Measurements from ENCODE around the gene PCSK5. TPM values are rescaled to one million over a fixed set of nuclear protein-coding genes. Genes with fewer than 3 reads are reported as not detected.

Gene PCSK5
- total and polyA plus RNA-seq, 10 donors: 0.28 to 8.1 (median 5.5) TPM

GRCh38 chr9:75885652-75886051 is 4.8 kb upstream of the PCSK5 start:
- Histone ChIP-seq H3K36me3 (no peaks in the 10 kb centered on the region), H3K27ac (no peak overlapping the region), H3K4me3 (no peak overlapping the region), H3K27me3 (replicated peaks in 1 of 7) (peaks cover 0 to 18% (median 1%) of the 10 kb centered on the region in 7 donors), H3K9me3 (no peaks in the 10 kb centered on the region), H3K4me1 (peaks cover 0 to 17% (median 13%) of the 10 kb centered on the region in 6 donors)
- TF ChIP-seq CTCF (IDR thresholded peaks at IDR 0.05 in 8 of 11, conservative IDR thresholded peaks at IDR 0.05 in 3 of 11) (no peak), POLR2AphosphoS5 (IDR thresholded peaks at IDR 0.05) (no peak), POLR2A (IDR thresholded peaks at IDR 0.05) (no peak)
- WGBS, 5 donors: 75 to 93% (median 85%) methylated on average over 5 of the region's 5 CpGs
- intact Hi-C loops (cut with DNase I; ENCODE audit: low total_unique reads): no loop called here
- DNase-seq: no peak

GRCh38 chr9:75889577-75889976 is 896 bp upstream of the PCSK5 start:
- no peak for DNase-seq
- H3K36me3 ChIP-seq: no peaks in the 10 kb centered on the region
- TF ChIP-seq CTCF (IDR thresholded peaks at IDR 0.05 in 8 of 11, conservative IDR thresholded peaks at IDR 0.05 in 3 of 11): no peak
- no peak for TF ChIP-seq POLR2AphosphoS5 (IDR thresholded peaks at IDR 0.05)
- TF ChIP-seq POLR2A (IDR thresholded peaks at IDR 0.05): no peak
- H3K27me3 ChIP-seq (replicated peaks in 1 of 7): peaks cover 0 to 51% (median 12%) of the 10 kb centered on the region in 7 donors
- WGBS, 5 donors: 2 to 3% (median 2%) methylated on average over 7 of the region's 7 CpGs
- H3K4me1 ChIP-seq: peaks cover 6 to 50% (median 34%) of the 10 kb centered on the region in 6 donors
- H3K4me3 ChIP-seq: peak overlapping the region; percentile 62 to 88 (median 72)
- no peaks in the 10 kb centered on the region for H3K9me3 ChIP-seq
- H3K27ac ChIP-seq: peak overlapping the region; percentile 60 to 84 (median 78)
- intact Hi-C loops (cut with DNase I; ENCODE audit: low total_unique reads): no loop called here

GRCh38 chr9:75889977-75890471 is 449 bp upstream of the PCSK5 start:
- peaks cover 0 to 51% (median 12%) of the 10 kb centered on the region in 7 donors for H3K27me3 ChIP-seq (replicated peaks in 1 of 7)
- peak overlapping the region; percentile 62 to 88 (median 72) for H3K4me3 ChIP-seq
- TF ChIP-seq POLR2A (IDR thresholded peaks at IDR 0.05): no peak
- TF ChIP-seq CTCF (IDR thresholded peaks at IDR 0.05 in 8 of 11, conservative IDR thresholded peaks at IDR 0.05 in 3 of 11): no peak
- no peak for TF ChIP-seq POLR2AphosphoS5 (IDR thresholded peaks at IDR 0.05)
- no peaks in the 10 kb centered on the region for H3K36me3 ChIP-seq
- H3K27ac ChIP-seq: peak overlapping the region; percentile 60 to 84 (median 78)
- no peak for DNase-seq
- intact Hi-C loops (cut with DNase I; ENCODE audit: low total_unique reads): no loop called here
- H3K4me1 ChIP-seq: peaks cover 6 to 50% (median 34%) of the 10 kb centered on the region in 6 donors
- WGBS, 5 donors: 1% methylated on average over 24 of the region's 24 CpGs
- H3K9me3 ChIP-seq: no peaks in the 10 kb centered on the region

- WGBS, 5 donors: 0 to 8% (median 2%) methylated on average over 18 to 28 of the region's 28 CpGs
- peak; percentile 77 for DNase-seq
- H3K36me3 ChIP-seq: no peaks in the 10 kb centered on the region
- H3K4me3 ChIP-seq: peak overlapping the region; percentile 62 to 88 (median 72)
- peaks cover 0 to 51% (median 12%) of the 10 kb centered on the region in 7 donors for H3K27me3 ChIP-seq (replicated peaks in 1 of 7)
- peak overlapping the region; percentile 60 to 84 (median 78) for H3K27ac ChIP-seq
- H3K4me1 ChIP-seq: peaks cover 6 to 50% (median 34%) of the 10 kb centered on the region in 6 donors
- TF ChIP-seq POLR2A (IDR thresholded peaks at IDR 0.05) (no peak), CTCF (IDR thresholded peaks at IDR 0.05 in 8 of 11, conservative IDR thresholded peaks at IDR 0.05 in 3 of 11) (no peak), POLR2AphosphoS5 (IDR thresholded peaks at IDR 0.05) (no peak)
- intact Hi-C loops (cut with DNase I; ENCODE audit: low total_unique reads): no loop called here
- no peaks in the 10 kb centered on the region for H3K9me3 ChIP-seq
Observed at GRCh38 chr9:75891277-75891741, 836 bp downstream of the PCSK5 start.
